Erythroblast (primary cell): ENCODE data around the gene PRDM11.
"Not testable (repeated sequence)": the region's sequence is repeated elsewhere in the genome, so short reads cannot be mapped to it uniquely, and the experiment has no call there.

Experiments
- DNase-seq, 2 experiments: peaks; one replicate each; lab custom pipeline; 2025; lab: John Stamatoyannopoulos, UW
- GATA1 ChIP-seq: IDR thresholded peaks from 2 replicates; pipeline ENCODE4 v1.6.1; 2011; ENCODE audit warnings: low read depth, mild to moderate bottlenecking, control low read depth, low read length, moderate library complexity
- POLR2A ChIP-seq: IDR thresholded peaks from 2 replicates; pipeline ENCODE4 v1.6.1; 2011; ENCODE audit warnings: mild to moderate bottlenecking, low read length

The PRDM11 gene

GRCh38 chr11:45239733-45240132 lies 93.3 kb downstream of the PRDM11 start:
- no peak for DNase-seq
- TF ChIP-seq GATA1, result no peak
- no peak for TF ChIP-seq POLR2A

GRCh38 chr11:45243967-45244366 lies 97.5 kb downstream of the PRDM11 start:
- TF ChIP-seq GATA1, result no peak
- TF ChIP-seq POLR2A, result no peak
- DNase-seq, result no peak

- no peak for TF ChIP-seq GATA1
- no peak for TF ChIP-seq POLR2A
These were observed 99.0 kb downstream of the PRDM11 start for GRCh38 chr11:45245218-45246045.

GRCh38 chr11:45246241-45246640 lies 99.8 kb downstream of the PRDM11 start:
- TF ChIP-seq GATA1 (no peak), POLR2A (no peak)
- no peak for DNase-seq

More at GRCh38 chr11:45245218-45246045, 99.0 kb downstream of the PRDM11 start:
- DNase-seq, result no peak

GRCh38 chr11:45247433-45247832 lies 101.0 kb downstream of the PRDM11 start:
- no peak for DNase-seq
- no peak for TF ChIP-seq POLR2A
- TF ChIP-seq GATA1, result no peak

GRCh38 chr11:45248501-45249011 lies 102.1 kb downstream of the PRDM11 start:
- DNase-seq, result no peak
- TF ChIP-seq POLR2A (no peak), GATA1 (no peak)

GRCh38 chr11:45249372-45249771 lies 102.9 kb downstream of the PRDM11 start:
- DNase-seq, result not testable (repeated sequence)

- TF ChIP-seq GATA1 (no peak), POLR2A (no peak)
- DNase-seq, result no peak
These were observed 103.7 kb downstream of the PRDM11 start for GRCh38 chr11:45250035-45250718.

GRCh38 chr11:45252134-45252856 lies 105.9 kb downstream of the PRDM11 start:
- no peak for TF ChIP-seq GATA1
- TF ChIP-seq POLR2A, result no peak
- peak; percentile 38 to 60 for DNase-seq

GRCh38 chr11:45252877-45253276 lies 106.4 kb downstream of the PRDM11 start:
- TF ChIP-seq GATA1, result no peak
- TF ChIP-seq POLR2A, result no peak
- DNase-seq, result no peak

- no peak for TF ChIP-seq POLR2A
- DNase-seq, result no peak
These were observed 107.2 kb downstream of the PRDM11 start for GRCh38 chr11:45253640-45254039.

- TF ChIP-seq GATA1 (no peak), POLR2A (no peak)
- no peak for DNase-seq
These were observed 107.6 kb downstream of the PRDM11 start for GRCh38 chr11:45254070-45254469.

- no peak for TF ChIP-seq GATA1
- DNase-seq, result no peak
These were observed 112.6 kb downstream of the PRDM11 start for GRCh38 chr11:45258982-45259530.
